ENCODE results near the gene SLC25A38.

SLC25A38 gene

GRCh38 chr3:39443530-39443929, 60.4 kb downstream of the SLC25A38 start:
- Histone ChIP-seq H3K27ac (no peak overlapping the region), H3K27me3 (no peaks in the 10 kb centered on the region), H3K36me3 (no peaks in the 10 kb centered on the region), H3K4me3 (ENCODE audit: low read depth in 1 of 2, low read length in 1 of 2) (no peak overlapping the region), H3K9me3 (no peaks in the 10 kb centered on the region), H3K4me1 (ENCODE audit: control insufficient read depth in 1 of 2, insufficient read depth in 1 of 2, low read depth in 1 of 2, low read length in 1 of 2) (no peaks in the 10 kb centered on the region)
- TF ChIP-seq CTCF (IDR thresholded peaks at IDR 0.05) = no peak

GRCh38 chr3:39445927-39446326, 62.8 kb downstream of the SLC25A38 start:
- Histone ChIP-seq H3K27ac (no peak overlapping the region), H3K36me3 (no peaks in the 10 kb centered on the region), H3K9me3 (no peaks in the 10 kb centered on the region), H3K27me3 (no peaks in the 10 kb centered on the region), H3K4me3 (ENCODE audit: low read depth in 1 of 2, low read length in 1 of 2) (no peak overlapping the region), H3K4me1 (ENCODE audit: control insufficient read depth in 1 of 2, insufficient read depth in 1 of 2, low read depth in 1 of 2, low read length in 1 of 2) (no peaks in the 10 kb centered on the region)
- TF ChIP-seq CTCF (IDR thresholded peaks at IDR 0.05) = no peak

GRCh38 chr3:39446444-39446843, 63.3 kb downstream of the SLC25A38 start:
- Histone ChIP-seq H3K27ac (no peak overlapping the region), H3K4me1 (ENCODE audit: control insufficient read depth in 1 of 2, insufficient read depth in 1 of 2, low read depth in 1 of 2, low read length in 1 of 2) (no peaks in the 10 kb centered on the region), H3K27me3 (no peaks in the 10 kb centered on the region), H3K9me3 (no peaks in the 10 kb centered on the region), H3K4me3 (ENCODE audit: low read depth in 1 of 2, low read length in 1 of 2) (no peak overlapping the region), H3K36me3 (no peaks in the 10 kb centered on the region)
- no peak for TF ChIP-seq CTCF (IDR thresholded peaks at IDR 0.05)
